Spinal cord (tissue), 10 donors: Measurements from ENCODE around the gene PNKP. TPM values are rescaled to one million over a fixed set of nuclear protein-coding genes. Genes with fewer than 3 reads are reported as not detected.
A peak's percentile ranks its signal among the peaks of the same experiment; 100 is the strongest.

Source experiments
- DNase-seq, 6 donors: peaks; one replicate each; pipeline versions ENCODE4 v3.0.0 to v3.0.0-alpha.2; 2013 to 2015; ENCODE audit warnings: low spot score in 6 of 6, low read depth in 4 of 6
- H3K27ac ChIP-seq: one replicate; pipeline ENCODE4 v1.5.1; 2013; ENCODE audit warnings: low read depth, low read length, control low read depth
- H3K27me3 ChIP-seq: one replicate; pipeline ENCODE4 v1.6.1; 2013; ENCODE audit warnings: low read length; ENCODE audit not compliant: control insufficient read depth, insufficient read depth
- H3K36me3 ChIP-seq: one replicate; pipeline ENCODE4 v1.6.1; 2013; ENCODE audit warnings: low read length; ENCODE audit not compliant: control insufficient read depth, insufficient read depth
- H3K4me1 ChIP-seq: one replicate; pipeline ENCODE4 v1.6.1; 2013; ENCODE audit warnings: low read length; ENCODE audit not compliant: control insufficient read depth, insufficient read depth
- H3K4me3 ChIP-seq: one replicate; pipeline ENCODE4 v1.5.1; 2013; ENCODE audit warnings: low read depth, low read length, control low read depth
- H3K9me3 ChIP-seq: one replicate; pipeline ENCODE4 v1.6.1; 2013; ENCODE audit warnings: low read length; ENCODE audit not compliant: control insufficient read depth, insufficient read depth
- WGBS: methylation state at CpG from one replicate; pipeline ENCODE4 v1.1.5; 2013; ENCODE audit warnings: missing lambda C conversion rate; ENCODE audit not compliant: insufficient coverage; 5-methylcytosine and 5-hydroxymethylcytosine counted together
- polyA plus RNA-seq, 2 donors: library from polyadenylated mRNA; unstranded; fragments of 120-200 nt; gene quantifications; one replicate each; pipeline ENCODE4 v1.2.1, GENCODE V29; 2013; ENCODE audit not compliant: insufficient read length in 2 of 2
- total RNA-seq, 2 donors: library from RNA; depleted of rRNA in 1 of 2; stranded (reverse); fragments of 120-200 nt in 1 of 2; fragments of >200 nt in 1 of 2; gene quantifications; one replicate each; pipeline versions ENCODE4 v1.2.3 to v1.2.4, GENCODE V29; 2013 to 2014
- donor health status: healthy.

The PNKP gene
- total and polyA plus RNA-seq, 4 donors, result 22.2 to 87.1 (median 50.3) TPM

DNA sequence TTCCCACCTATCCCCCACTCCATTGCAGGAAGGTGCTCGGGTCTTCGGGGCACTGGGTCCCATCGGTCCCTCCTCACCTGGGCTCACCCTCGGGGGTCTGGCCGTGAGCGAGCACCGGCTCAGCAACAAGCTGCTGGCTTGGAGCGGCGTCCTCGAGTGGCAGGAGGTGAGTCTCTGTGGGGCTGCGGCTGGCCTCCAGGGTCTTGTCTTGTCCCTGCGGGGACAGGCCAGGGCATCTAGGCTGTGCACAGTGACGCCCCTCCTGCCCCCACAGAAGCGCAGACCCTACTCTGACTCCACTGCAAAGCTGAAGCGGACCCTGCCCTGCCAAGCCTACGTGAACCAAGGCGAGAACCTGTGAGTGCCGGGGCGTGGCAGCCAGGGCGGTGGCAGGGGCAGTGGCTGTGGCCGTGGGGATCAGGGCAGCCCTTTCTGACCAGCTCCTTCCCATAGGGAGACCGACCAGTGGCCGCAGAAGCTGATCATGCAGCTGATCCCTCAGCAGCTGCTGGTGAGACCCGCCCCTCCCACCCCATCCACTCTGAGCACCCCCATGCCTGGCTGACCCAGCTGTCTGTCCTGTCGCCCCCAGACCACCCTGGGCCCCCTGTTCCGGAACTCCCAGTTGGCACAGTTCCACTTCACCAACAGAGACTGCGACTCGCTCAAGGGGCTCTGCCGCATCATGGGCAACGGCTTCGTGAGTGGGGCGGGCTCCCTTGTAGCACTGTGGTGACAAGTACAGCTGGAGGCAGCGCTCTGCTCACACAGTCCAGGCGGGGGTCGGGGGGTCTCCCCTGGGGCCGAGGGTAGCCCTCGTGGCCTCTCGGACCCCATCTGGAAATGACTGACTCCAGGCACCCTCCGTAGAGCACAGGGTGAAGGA lies 12.8 kb downstream of the PNKP start:
- WGBS, result 88% methylated on average over 35 of the region's 39 CpGs
- H3K36me3 ChIP-seq, result peaks cover 64% of the 10 kb centered on the region

DNA sequence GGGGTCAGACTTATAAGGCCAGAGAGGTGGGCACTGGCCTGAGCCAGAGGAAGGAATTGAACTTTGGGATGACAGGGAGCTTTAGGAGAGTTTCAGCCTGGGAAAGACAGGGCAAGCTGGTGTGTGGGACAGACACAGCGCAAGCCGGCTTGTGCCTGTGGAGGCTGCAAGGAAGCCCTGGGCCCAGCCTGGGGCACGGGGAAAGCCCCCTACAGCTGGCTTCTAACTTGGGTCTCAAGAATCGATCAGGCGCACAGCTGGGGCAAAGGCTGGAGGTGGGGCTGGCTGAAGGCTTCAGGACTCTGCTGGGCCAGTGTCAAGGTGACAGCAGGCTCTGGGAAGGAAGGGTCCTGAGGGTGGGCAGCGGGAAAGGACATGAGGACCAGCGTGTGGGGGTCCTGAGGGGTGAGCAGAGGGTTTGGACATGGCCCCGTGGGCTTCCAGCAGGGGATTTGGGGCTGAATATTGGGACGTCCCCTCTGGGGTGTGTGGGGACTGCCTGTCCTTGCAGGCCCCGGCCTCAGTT lies 13.5 kb downstream of the PNKP start:
- 83% methylated on average over 5 of the region's 10 CpGs for WGBS
- peaks cover 46% of the 10 kb centered on the region for H3K4me1 ChIP-seq
- no peak for DNase-seq
- peaks cover 59% of the 10 kb centered on the region for H3K36me3 ChIP-seq
- no peaks in the 10 kb centered on the region for H3K9me3 ChIP-seq
- no peak overlapping the region for H3K4me3 ChIP-seq
- no peaks in the 10 kb centered on the region for H3K27me3 ChIP-seq
- H3K27ac ChIP-seq, result no peak overlapping the region

More for the DNA sequence above, 12.8 kb downstream of the PNKP start:
- DNase-seq, result no peak
- Histone ChIP-seq H3K27me3 (no peaks in the 10 kb centered on the region), H3K27ac (no peak overlapping the region), H3K4me3 (no peak overlapping the region), H3K4me1 (peaks cover 46% of the 10 kb centered on the region), H3K9me3 (no peaks in the 10 kb centered on the region)

DNA sequence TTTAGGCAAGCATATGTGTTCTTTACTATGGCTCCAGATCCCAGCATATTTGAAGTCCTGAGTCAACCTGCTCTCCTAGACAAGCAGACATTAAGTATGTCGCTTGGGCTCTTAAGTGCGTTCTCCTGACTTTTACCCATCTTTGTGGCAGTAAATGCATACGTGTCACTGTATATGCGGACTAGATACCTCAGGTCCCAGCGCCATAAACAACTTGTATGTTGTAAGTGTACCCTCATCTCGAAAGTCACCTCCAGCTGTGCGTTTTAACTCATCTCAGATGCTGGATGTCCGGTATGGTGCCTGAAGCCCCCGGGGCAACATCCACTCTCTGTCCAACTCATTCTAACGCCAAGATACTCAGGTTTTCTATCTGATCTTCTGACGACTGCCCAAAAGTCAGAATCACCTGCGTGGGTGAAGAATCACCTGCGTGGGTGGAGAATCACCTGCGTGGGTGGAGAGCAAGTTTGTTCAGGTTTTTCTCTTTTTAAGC lies 14.7 kb downstream of the PNKP start:
- H3K4me1 ChIP-seq, result peaks cover 38% of the 10 kb centered on the region
- no peak for DNase-seq
- no peaks in the 10 kb centered on the region for H3K27me3 ChIP-seq
- H3K4me3 ChIP-seq, result peak overlapping the region; percentile 66
- WGBS, result no CpG with 5 or more reads among the region's 14 CpGs
- H3K27ac ChIP-seq, result no peak overlapping the region
- peaks cover 46% of the 10 kb centered on the region for H3K36me3 ChIP-seq
- H3K9me3 ChIP-seq, result no peaks in the 10 kb centered on the region

GRCh38 chr19:49851456-49852259 lies 15.7 kb downstream of the PNKP start:
- peaks cover 36% of the 10 kb centered on the region for H3K36me3 ChIP-seq
- H3K4me1 ChIP-seq, result peaks cover 36% of the 10 kb centered on the region
- WGBS, result under 1% methylated on average over 52 of the region's 78 CpGs
- peak in 2 of 6 donors; percentile 70 to 73 for DNase-seq
- no peaks in the 10 kb centered on the region for H3K9me3 ChIP-seq
- peak overlapping the region; percentile 66 for H3K4me3 ChIP-seq
- H3K27ac ChIP-seq, result peak overlapping the region; percentile 52
- H3K27me3 ChIP-seq, result no peaks in the 10 kb centered on the region

- H3K27ac ChIP-seq, result peak within 1 kb of the TSS; percentile 100
- H3K4me3 ChIP-seq, result peak within 1 kb of the TSS; percentile 94
- WGBS, result under 1% methylated on average over 98 of the region's 98 CpGs
- H3K27me3 ChIP-seq, result no peaks in the 10 kb centered on the region
- peaks cover 36% of the 10 kb centered on the region for H3K4me1 ChIP-seq
- H3K36me3 ChIP-seq, result peaks cover 27% of the 10 kb centered on the region
- peak; percentile 77 to 97 (median 88) for DNase-seq
- H3K9me3 ChIP-seq, result no peaks in the 10 kb centered on the region
Observed at GRCh38 chr19:49850487-49851342, 16.7 kb downstream of the PNKP start, which contains the start of gene PTOV1. Gene PTOV1, plus strand, starts transcription at chr19:49851159.

- Histone ChIP-seq H3K36me3 (peaks cover 21% of the 10 kb centered on the region), H3K27ac (peak overlapping the region; percentile 100), H3K9me3 (no peaks in the 10 kb centered on the region), H3K27me3 (no peaks in the 10 kb centered on the region), H3K4me1 (peaks cover 32% of the 10 kb centered on the region), H3K4me3 (peak overlapping the region; percentile 41)
- no peak for DNase-seq
- 36% methylated on average over 8 of the region's 12 CpGs for WGBS
Observed at GRCh38 chr19:49850221-49850486, 17.2 kb downstream of the PNKP start.

- Histone ChIP-seq H3K36me3 (peaks cover 16% of the 10 kb centered on the region), H3K9me3 (no peaks in the 10 kb centered on the region), H3K4me1 (peaks cover 27% of the 10 kb centered on the region), H3K27me3 (no peaks in the 10 kb centered on the region), H3K27ac (no peak overlapping the region), H3K4me3 (no peak overlapping the region)
- 88% methylated on average over 15 of the region's 15 CpGs for WGBS
- DNase-seq, result no peak
Observed at GRCh38 chr19:49849433-49850220, 17.7 kb downstream of the PNKP start.

GRCh38 chr19:49848938-49849337 lies 18.4 kb downstream of the PNKP start:
- Histone ChIP-seq H3K27ac (no peak overlapping the region), H3K9me3 (no peaks in the 10 kb centered on the region), H3K27me3 (no peaks in the 10 kb centered on the region), H3K36me3 (peaks cover 13% of the 10 kb centered on the region), H3K4me3 (no peak overlapping the region), H3K4me1 (peaks cover 23% of the 10 kb centered on the region)
- no peak for DNase-seq
- 100% methylated on average over 1 of the region's 3 CpGs for WGBS
